Measurements from ENCODE around the gene MAPKBP1.

DNA sequence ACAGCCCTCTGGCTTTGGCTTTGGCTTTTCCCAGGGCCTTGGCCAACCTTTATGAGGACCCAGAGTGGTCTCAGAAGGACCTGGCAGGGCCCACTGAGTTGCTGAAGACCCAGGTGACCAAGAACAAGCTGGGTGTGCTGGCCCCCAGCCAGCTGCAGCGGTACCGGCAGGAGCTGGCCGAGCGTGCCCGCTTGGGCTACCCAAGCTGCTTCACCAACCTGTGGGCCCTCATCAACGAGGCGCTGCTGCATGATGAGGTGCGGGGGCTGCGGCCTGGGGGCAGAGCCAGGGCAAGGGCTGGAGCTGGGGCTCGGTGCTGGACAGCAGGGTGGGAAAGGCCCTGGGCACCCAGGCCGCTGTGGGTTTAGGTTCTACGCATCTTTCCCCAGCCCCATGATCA lies 70.5 kb downstream of the MAPKBP1 start:
- TF ChIP-seq, protein P1, sequence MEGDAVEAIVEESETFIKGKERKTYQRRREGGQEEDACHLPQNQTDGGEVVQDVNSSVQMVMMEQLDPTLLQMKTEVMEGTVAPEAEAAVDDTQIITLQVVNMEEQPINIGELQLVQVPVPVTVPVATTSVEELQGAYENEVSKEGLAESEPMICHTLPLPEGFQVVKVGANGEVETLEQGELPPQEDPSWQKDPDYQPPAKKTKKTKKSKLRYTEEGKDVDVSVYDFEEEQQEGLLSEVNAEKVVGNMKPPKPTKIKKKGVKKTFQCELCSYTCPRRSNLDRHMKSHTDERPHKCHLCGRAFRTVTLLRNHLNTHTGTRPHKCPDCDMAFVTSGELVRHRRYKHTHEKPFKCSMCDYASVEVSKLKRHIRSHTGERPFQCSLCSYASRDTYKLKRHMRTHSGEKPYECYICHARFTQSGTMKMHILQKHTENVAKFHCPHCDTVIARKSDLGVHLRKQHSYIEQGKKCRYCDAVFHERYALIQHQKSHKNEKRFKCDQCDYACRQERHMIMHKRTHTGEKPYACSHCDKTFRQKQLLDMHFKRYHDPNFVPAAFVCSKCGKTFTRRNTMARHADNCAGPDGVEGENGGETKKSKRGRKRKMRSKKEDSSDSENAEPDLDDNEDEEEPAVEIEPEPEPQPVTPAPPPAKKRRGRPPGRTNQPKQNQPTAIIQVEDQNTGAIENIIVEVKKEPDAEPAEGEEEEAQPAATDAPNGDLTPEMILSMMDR (IDR thresholded peaks at IDR 0.05): no peak
- TF ChIP-seq POLR2AphosphoS5 (IDR thresholded peaks at IDR 0.05): no peak
